Measurements from ENCODE around the gene CHID1.

The CHID1 gene

DNA sequence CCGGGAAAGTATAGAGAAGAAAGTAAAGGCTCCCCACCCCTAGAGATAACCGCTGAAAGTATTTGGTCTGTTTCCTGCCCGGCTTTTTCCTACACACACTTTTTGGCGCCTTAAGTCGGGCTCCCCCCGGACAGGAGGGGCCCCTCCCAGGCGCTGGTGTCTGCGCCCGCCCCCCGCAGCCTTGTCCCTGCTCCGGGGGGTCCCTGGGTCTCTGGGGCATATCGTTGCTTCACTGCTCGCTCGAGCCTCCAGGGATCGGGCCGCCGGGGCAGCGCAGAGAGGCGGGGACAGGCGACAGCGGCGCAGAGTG, 83.8 kb downstream of the CHID1 start:
- H3K9me3 Mint-ChIP-seq, result no peaks in the 10 kb centered on the region
- no peak overlapping the region for H3K27ac Mint-ChIP-seq
- ATAC-seq (no peak), DNase-seq (no peak)
- peak overlapping the region; percentile 80 to 82 for H3K4me3 Mint-ChIP-seq
- peaks cover 46% of the 10 kb centered on the region for H3K27me3 Mint-ChIP-seq
- H3K4me1 Mint-ChIP-seq, result peaks cover 61% of the 10 kb centered on the region

DNA sequence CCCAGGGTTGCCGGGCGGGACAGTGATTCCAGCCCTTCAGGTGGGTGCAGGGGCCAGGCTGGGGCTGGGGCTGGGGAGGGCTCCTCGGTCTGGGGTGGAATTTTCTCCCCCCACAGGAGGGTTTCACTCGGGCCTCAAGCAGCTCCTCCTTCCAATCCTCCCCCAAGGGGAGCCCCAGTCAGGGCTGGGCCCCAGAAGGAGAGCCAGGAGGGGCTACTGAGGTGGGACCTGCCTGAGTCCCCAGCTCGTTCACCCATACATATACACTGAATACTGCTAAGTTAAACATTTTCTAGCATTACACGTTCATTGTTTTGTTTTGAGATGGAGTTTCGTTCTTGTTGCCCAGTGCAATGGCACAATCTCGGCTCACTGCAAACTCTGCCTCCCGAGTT, 84.4 kb downstream of the CHID1 start:
- Mint-ChIP-seq H3K27me3 (peaks cover 40% of the 10 kb centered on the region), H3K9me3 (no peaks in the 10 kb centered on the region), H3K27ac (no peak overlapping the region), H3K4me1 (peaks cover 60% of the 10 kb centered on the region), H3K4me3 (peak overlapping the region; percentile 80 to 82)
- DNase-seq (no peak), ATAC-seq (no peak)

DNA sequence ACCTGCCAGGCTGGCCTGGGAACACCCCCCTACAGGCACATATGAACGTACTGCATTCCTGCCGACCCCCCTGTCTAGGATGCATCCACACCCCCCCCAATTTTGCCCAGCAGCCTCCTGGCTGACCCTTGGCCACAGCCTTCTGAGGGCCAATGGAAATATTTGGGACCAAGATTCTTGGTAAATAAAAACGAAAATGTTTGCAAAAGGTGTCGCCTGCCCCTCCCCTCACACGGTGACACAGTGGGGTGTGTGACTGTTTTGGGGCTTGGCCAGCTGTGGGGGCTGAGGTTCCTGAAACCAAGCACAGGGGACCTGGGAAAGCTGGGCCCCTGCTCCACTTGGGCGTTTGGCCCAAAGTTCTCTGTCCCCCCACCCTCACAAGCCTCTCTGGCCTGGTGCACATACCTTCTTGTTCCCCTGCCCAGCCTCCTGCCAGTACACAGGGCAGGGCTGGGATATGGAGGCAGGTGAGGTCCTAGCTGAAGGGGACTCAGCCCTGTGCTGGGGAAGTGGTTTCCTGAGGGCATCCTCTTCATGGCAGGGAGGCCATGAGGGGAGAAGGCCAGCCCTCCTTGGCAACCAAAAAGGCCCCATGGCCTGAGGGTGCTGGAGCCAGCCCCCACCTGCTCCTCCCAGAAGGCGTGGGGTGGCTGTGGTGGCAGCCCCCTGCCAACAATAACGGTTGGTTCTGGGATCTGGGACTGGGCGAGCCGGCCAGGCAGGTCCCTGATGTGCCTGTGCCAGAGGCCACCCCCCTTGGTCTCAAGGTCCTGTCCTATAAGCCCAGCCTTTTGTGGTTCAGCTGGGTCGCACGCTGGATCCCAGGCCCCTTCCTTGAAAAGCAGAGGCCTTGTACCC, 85.0 kb downstream of the CHID1 start:
- Mint-ChIP-seq H3K9me3 (no peaks in the 10 kb centered on the region), H3K4me3 (no peak overlapping the region), H3K4me1 (peaks cover 62% of the 10 kb centered on the region), H3K27ac (peak overlapping the region in 1 of 2 donors; percentile 65), H3K27me3 (peaks cover 34% of the 10 kb centered on the region)
- ATAC-seq, result no peak
- DNase-seq, result no peak

DNA sequence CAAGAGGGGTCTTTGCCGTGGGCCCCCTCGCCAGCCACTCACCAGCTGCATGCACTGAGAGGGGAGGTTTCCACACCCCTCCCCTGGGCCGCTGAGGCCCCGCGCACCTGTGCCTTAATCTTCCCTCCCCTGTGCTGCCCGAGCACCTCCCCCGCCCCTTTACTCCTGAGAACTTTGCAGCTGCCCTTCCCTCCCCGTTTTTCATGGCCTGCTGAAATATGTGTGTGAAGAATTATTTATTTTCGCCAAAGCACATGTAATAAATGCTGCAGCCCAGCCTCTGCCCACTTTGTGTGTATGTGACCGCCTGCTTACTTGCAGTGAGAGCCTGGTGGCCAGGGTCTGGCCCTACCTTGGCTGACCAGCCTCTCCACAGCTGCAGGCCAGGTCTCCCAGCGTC, 85.7 kb downstream of the CHID1 start:
- ATAC-seq, result no peak
- H3K9me3 Mint-ChIP-seq, result no peaks in the 10 kb centered on the region
- peaks cover 61% of the 10 kb centered on the region for H3K4me1 Mint-ChIP-seq
- no peak overlapping the region for H3K4me3 Mint-ChIP-seq
- no peak for DNase-seq
- H3K27ac Mint-ChIP-seq, result peak overlapping the region in 1 of 2 donors; percentile 65
- H3K27me3 Mint-ChIP-seq, result peaks cover 28% of the 10 kb centered on the region

DNA sequence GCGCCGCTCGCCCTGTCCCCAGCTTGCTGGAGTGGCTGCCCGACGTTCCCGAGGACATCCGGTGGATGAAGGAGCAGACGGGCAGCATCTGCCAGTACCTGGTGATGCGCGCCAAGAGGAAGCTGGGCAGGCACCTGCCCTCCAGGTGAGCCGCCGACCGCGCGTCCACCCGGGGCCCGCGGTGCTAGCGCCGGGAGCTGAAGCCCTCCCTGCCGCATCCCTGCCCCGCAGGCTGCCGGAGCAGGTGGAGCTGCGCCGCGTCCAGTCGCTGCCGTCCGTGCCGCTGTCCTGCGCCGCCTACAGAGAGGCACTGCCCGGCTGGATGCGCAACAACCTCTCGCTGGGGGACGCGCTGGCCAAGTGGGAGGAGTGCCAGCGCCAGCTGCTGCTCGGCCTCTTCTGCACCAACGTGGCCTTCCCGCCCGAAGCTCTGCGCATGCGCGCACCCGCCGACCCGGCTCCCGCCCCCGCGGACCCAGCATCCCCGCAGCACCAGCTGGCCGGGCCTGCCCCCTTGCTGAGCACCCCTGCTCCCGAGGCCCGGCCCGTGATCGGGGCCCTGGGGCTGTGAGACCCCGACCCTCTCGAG, 86.2 kb downstream of the CHID1 start:
- ATAC-seq (no peak), DNase-seq (no peak)
- H3K27ac Mint-ChIP-seq, result no peak overlapping the region
- no peaks in the 10 kb centered on the region for H3K9me3 Mint-ChIP-seq
- H3K4me3 Mint-ChIP-seq, result no peak overlapping the region
- peaks cover 22% of the 10 kb centered on the region for H3K27me3 Mint-ChIP-seq
- peaks cover 56% of the 10 kb centered on the region for H3K4me1 Mint-ChIP-seq

DNA sequence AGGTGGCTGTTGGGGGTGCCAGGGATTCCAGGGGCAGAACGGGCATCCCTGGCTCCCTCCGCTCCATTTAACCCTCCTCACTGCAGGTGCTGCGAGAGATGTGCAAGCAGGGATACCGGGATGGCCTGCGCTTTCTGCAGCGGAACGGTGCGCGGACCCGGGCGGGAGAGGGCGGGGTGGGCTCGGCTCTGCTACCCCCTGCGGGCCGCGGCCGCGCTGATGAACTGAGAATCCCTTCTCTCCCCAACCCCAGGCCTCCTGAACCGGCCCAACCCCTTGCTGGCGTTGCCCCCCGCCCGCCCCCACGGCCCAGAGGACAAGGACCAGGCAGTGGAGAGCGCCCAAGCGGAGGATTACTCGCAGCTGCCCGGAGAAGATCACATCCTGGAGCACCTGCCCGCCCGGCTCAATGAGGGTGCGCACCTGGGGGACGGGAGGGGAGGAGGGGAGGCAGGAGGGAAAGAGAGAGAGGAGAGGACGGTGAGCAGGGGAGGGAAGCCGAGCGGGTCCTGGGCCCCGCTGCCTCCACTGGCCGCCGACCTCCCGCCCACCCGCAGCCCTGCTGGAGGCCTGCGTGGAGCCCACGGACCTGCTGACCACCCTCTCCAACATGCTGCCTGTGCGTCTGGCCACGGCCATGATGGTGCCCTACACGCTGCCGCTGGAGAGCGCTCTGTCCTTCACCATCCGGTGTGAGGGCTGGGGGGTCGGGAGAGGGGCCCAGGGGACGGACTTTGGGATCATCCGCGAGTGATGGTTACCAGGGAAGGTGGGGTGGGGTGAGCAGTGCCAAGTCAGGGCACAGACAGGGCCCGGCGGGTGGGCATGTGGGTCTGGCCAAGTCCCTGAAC, 86.9 kb downstream of the CHID1 start:
- ATAC-seq (no peak), DNase-seq (no peak)
- Mint-ChIP-seq H3K27ac (no peak overlapping the region), H3K4me1 (peaks cover 50% of the 10 kb centered on the region), H3K27me3 (peaks cover 15% of the 10 kb centered on the region), H3K9me3 (no peaks in the 10 kb centered on the region), H3K4me3 (no peak overlapping the region)

DNA sequence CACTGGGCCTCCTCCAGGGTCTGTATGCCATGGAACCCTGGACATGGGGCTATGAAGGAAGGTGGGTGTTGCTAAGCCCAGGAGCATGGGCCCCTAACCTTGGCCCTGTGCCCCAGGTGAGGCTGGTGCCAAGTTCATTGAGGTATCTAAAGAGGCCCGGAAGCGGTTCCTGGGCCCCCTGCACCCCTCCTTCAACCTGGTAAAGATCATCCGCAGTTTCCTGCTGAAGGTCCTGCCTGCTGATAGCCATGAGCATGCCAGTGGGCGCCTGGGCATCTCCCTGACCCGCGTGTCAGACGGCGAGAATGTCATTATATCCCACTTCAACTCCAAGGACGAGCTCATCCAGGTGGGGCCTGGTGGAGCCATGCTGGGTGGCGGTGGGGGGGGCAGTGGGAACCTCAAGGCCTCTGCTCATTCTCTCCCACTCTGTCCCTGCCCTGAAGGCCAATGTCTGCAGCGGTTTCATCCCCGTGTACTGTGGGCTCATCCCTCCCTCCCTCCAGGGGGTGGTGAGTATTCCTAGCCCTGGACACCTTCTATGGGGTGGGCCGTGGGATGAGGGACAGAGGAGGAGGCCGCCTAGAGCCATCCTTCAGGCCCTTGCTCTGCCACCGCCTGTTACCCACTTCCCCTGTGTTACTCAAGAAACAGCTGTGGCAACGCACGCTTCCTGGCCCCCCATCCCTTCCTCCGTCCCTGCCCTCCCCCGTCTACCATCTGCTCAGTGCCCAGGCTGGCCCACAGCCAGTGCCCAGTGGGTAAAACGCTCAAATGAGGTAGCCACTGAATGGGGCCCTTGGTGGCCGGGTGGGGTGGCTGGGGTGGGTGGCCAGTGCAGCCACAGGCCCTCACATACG, 88.9 kb downstream of the CHID1 start:
- H3K4me3 Mint-ChIP-seq, result peak overlapping the region in 1 of 2 donors; percentile 93
- H3K27me3 Mint-ChIP-seq, result no peaks in the 10 kb centered on the region
- peaks cover 50% of the 10 kb centered on the region for H3K4me1 Mint-ChIP-seq
- H3K27ac Mint-ChIP-seq, result peak overlapping the region in 1 of 2 donors; percentile 78
- H3K9me3 Mint-ChIP-seq, result no peaks in the 10 kb centered on the region
- DNase-seq (no peak), ATAC-seq (no peak)

DNA sequence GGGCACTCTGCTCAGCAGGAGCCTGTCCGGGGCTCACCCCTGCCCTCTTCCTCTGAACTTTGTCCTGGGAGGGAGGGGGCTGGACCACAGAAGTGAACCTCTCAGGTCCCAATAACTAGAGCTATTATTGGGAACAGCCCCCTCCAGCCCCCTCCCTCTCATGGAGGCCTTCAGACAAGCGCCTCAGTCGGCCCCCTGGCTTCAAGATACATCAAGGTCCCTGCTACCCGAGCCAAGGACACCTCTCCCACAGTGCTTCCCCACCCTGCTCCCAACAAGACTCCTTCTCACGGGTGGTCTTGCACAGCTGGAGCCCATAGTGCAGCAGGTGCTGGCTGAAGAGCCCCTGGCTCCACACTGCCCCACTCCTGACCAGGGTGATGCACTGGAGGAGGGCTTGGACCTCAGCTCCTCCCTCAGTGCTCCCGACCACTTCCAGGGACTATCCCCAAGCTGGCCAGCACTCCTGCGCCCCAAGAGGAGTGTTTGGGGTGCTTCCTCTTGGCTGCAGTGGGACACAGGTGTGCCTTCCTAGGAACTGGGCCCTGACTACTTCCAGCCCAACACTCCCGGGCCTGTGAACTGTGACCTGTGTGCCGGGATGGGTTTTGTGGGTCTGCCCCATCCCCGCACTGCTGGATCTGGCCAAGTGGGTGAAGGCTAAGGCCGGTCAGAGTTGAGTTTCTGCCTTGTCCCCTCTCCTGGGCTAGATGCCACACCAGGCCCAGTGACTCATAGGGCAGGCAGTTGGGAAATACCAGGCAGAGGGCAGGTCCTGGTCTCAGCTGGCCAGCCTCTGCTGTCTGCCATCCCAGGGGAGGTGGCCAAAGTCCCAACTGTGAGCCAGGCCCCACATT, 89.7 kb downstream of the CHID1 start:
- Mint-ChIP-seq H3K27me3 (no peaks in the 10 kb centered on the region), H3K27ac (peak overlapping the region in 1 of 2 donors; percentile 96), H3K4me3 (peak overlapping the region; percentile 87 to 93), H3K9me3 (no peaks in the 10 kb centered on the region), H3K4me1 (peaks cover 44% of the 10 kb centered on the region)
- DNase-seq (no peak), ATAC-seq (no peak)

DNA sequence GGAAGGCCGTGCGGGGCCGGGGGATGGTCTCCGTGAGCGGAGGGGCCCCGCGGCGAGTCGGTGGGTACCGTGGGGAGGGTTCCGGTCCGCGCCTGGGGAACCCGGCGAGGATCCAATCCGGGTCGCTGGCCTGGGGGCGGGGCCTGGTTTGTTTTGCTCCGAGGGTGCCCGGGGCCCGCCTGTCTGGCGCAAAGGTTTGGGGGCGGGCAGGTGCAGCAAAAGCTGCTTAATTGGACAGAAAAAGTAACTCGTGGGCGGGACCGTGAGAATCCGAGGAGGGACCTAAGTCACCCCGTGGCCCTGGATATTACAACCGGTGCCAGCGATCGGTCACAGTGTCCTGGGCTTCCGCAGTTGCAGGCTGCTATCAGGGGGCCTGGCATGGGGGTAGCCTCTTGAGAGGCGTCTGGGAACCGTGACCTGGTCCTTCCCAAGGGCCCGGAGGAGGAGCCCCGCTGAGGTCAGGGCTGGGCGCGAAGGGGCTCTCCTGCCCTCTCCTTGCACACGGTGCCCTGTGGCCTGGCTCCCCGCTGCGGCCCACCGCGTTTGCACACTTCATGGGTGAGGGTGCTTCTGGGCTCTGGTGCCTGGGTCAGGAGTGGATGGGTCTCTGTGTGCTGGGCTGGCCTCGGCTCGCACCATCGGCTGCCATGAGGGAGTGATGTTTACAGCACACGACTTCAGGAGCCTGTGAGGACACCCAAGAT, 90.5 kb downstream of the CHID1 start:
- Mint-ChIP-seq H3K4me3 (peak overlapping the region; percentile 87 to 93), H3K27ac (peak overlapping the region; percentile 76 to 96), H3K9me3 (no peaks in the 10 kb centered on the region), H3K4me1 (peaks cover 39% of the 10 kb centered on the region), H3K27me3 (no peaks in the 10 kb centered on the region)
- DNase-seq (peak; percentile 92 to 95), ATAC-seq (peak; percentile 79)

DNA sequence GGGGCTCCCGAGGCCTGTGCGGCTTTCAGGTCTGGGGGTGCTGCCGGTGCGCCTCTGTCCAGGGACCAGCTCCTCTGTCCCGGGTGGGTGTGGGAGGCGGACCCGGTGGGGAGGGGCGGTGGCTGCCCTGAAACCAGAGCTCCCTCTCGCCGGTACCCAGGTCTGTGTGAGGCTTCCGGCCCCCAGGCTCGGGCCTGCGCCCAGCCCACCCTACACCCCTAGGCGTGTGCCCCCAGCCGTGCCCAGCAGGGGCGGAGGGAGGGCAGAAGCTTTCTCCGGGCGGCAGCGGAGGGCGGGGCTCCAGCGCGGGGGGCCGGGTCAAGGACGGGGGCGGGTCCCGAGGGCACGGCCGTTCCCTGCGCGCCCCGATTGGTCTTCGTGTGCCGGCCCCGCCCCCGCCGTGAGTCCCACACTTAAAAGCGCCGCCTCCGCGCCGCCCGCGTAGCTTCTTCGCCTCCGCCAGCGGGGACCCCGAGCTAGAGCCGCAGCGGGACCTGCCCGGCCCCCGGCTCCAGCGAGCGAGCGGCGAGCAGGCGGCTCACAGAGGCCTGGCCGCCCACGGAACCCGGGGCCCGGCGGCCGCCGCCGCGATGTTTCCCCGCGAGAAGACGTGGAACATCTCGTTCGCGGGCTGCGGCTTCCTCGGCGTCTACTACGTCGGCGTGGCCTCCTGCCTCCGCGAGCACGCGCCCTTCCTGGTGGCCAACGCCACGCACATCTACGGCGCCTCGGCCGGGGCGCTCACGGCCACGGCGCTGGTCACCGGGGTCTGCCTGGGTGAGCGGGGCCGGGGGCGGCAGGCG, 91.3 kb downstream of the CHID1 start:
- peak; percentile 91 to 94 for DNase-seq
- H3K27ac Mint-ChIP-seq, result peak overlapping the region in 1 of 2 donors; percentile 96
- ATAC-seq, result peak; percentile 84
- H3K4me3 Mint-ChIP-seq, result peak overlapping the region; percentile 87 to 93
- H3K9me3 Mint-ChIP-seq, result no peaks in the 10 kb centered on the region
- H3K4me1 Mint-ChIP-seq, result peaks cover 37% of the 10 kb centered on the region
- no peaks in the 10 kb centered on the region for H3K27me3 Mint-ChIP-seq

DNA sequence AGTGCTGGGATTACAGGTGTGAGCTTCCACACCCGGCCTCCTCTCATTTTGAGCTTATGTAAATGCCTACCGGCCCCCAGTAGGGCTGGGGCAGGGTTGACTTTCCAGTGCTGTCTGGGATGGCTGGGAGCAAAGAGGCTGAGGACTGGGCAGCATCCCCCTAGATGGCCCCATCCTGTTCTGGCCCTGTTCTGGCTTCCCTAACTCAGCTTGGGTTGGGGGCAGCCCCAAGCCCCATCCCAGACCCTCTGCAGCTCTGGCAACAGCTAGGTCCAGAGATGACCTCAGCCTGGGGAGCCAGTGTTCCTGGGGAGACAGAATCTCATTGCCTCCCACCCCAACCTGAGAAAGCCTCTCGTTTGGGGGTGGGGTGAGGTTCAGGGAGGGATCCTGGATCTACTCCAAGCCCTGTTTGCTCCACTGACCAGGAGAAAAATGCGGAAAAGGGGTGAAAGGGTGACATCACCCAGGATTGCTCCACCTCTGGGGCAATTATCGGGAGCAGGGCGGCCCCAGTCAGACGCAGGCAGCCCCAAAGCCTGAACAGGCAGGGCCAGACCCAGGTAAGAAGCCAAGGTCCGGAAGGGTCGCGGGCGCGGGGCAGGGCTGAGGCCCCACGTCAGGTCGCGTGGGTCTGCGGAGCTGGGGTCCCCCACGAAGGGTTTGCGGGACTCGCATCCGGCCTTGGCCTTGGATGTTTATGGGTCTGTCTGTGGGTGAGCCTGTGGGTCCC, 92.0 kb downstream of the CHID1 start, which contains the start of gene PNPLA2:
TSS of gene PNPLA2 (plus strand) at position 519 of the 733 bp plus-strand sequence. CDS start 805 bp downstream, outside the sequence.
- H3K4me3 Mint-ChIP-seq, result peak within 1 kb of the TSS; percentile 87 to 93
- no peaks in the 10 kb centered on the region for H3K9me3 Mint-ChIP-seq
- H3K27ac Mint-ChIP-seq, result peak within 1 kb of the TSS in 1 of 2 donors; percentile 96
- DNase-seq (no peak), ATAC-seq (no peak)
- H3K27me3 Mint-ChIP-seq, result no peaks in the 10 kb centered on the region
- H3K4me1 Mint-ChIP-seq, result peaks cover 43% of the 10 kb centered on the region

Measured in stimulated activated naive CD8-positive, alpha-beta T cell treated with anti-CD3 and anti-CD28 coated beads, Interleukin-15, amount 100 ng/mL, for 72 hours (primary cell).